HG03520 (cell line): Measurements from ENCODE around the gene KCNJ10.

Source experiments
- ATAC-seq: cut with Tn5 transposase; IDR thresholded peaks from one replicate; pipeline ENCODE4 v1.9.1; 2021; ENCODE audit warnings: mild to moderate bottlenecking, moderate library complexity; ENCODE audit not compliant: unreplicated experiment

Gene KCNJ10

DNA sequence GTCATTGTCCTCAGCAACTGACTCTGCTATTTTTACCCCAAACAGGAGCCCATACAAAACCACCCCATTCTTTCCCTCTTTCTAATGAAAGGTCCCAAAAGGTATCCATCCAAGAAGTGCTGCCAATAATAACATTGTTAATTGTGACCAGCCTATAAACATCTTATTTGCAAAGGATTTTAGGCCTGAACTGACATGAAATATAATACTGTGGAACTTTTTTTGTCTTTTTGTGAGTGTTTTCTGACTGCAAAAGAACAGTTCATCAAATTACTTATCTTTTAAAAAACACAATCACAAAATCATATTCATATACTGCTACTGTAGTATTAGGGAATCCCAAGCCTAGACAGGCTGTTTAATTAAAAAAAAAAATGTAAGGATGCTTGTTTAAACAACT lies 41.5 kb downstream of the KCNJ10 start:
- ATAC-seq, result no peak

GRCh38 chr1:160025314-160025713 lies 44.6 kb downstream of the KCNJ10 start:
- ATAC-seq, result no peak

DNA sequence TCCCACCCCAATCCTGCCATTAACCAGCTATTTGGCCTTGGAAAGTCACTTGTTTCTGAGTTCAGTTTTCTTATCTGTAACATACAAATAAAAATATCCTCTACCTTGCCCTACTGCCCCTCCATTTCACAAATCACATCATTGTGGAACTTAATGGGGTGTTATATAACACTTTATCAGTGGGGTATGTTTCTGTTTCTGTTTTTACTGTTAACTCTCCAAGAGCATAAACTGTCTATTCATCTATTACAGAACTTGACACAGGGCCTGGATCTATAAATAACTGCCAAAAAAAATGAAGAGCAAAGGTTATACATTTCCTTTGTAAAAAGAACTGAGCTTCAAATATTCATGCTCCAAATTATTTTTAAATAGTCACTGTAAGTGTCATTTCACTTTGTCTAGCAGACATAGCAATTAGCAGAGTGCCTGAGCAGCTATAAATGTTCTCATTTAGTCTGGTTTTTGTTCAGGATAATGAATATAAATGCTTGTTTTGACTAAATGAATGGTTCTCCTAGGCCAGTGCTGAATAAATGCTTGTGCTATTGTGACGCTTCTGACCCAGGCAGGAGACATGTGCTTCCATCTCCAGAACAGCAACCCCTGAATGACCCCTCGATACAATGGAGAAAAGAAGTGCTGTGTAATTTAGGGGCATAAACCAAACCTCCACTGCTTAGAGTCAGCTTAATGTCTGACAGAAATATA lies 45.6 kb downstream of the KCNJ10 start:
- ATAC-seq, result no peak

GRCh38 chr1:160022330-160023310 lies 47.3 kb downstream of the KCNJ10 start:
- no peak for ATAC-seq

GRCh38 chr1:160021376-160022074 lies 48.4 kb downstream of the KCNJ10 start:
- ATAC-seq, result no peak

GRCh38 chr1:160020196-160020595 lies 49.8 kb downstream of the KCNJ10 start:
- ATAC-seq, result no peak

DNA sequence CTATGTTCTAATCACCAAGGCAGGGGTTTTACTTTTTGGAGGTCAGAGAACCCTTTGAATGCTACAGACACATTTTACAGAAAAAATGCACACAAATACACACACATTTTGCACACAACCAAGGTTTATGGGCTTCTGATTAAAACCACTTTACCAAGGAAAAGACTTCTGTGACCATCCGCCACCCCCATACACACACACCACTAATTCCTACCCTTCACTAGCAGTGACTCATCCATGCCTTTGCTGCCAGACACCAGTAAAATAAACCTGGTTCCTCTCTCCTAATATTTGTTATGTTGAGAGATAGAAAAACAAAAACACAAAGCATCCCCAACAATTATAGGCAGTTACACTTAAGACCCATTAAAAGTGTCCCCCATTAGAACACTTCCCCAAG lies 51.1 kb downstream of the KCNJ10 start:
- ATAC-seq, result no peak

GRCh38 chr1:160018347-160018746 lies 51.6 kb downstream of the KCNJ10 start:
- no peak for ATAC-seq

- no peak for ATAC-seq
Measured at GRCh38 chr1:160017592-160017991, 52.4 kb downstream of the KCNJ10 start.

DNA sequence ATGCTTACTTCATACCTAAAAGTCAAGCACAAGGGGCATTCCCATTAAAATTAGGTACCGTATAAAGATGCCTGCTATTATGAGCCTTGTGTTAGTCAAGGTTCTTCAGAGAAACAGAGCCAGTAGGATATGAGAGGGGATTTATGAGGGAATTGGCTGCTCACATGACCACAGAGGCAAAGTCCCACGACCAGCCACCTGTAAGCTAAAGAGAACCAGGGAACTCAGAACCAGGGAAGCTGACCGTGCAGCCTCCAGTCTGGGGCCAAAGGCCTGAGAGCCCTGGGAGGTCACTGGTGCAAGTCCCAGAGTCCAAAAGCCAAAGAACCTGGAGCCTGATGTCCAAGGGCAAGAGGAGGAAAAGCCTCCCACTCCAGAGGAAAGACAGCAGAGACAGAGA lies 58.2 kb downstream of the KCNJ10 start:
- ATAC-seq, result no peak

- ATAC-seq, result no peak
Measured at GRCh38 chr1:160009801-160010200, 60.2 kb downstream of the KCNJ10 start.

- ATAC-seq, result no peak
Measured at GRCh38 chr1:160009081-160009480, 60.9 kb downstream of the KCNJ10 start.

DNA sequence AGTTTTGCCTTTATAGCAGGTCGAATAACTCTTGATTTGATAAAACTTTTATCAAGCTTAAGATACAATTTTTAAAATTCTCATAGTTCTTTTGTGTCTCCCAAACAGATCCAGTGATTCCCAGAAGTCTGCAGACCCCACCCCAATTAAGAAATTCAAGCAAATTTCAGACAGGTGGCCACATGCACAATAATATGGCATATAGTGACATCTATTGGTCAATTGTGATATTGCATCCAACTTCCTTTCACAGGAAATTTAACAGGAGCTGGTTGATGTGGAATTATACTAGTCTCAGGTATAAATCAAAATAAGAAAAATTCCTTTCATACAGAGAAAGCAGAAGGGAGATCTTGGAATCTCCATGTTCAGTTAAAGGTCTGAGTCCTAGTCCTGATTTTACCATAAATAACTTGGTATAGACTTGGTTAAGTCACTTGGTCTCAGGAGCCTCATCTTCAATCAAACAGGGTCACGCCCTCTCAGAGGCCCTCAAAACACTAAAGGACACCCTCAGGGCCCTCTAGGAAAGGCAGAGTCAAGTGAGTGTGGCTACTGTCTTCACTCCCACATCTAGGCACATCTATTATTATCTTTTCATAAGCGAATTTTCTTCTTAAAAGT lies 62.3 kb downstream of the KCNJ10 start:
- ATAC-seq, result no peak

GRCh38 chr1:160006312-160006940 lies 63.5 kb downstream of the KCNJ10 start:
- ATAC-seq, result peak; percentile 64

GRCh38 chr1:160005070-160005469 lies 64.9 kb downstream of the KCNJ10 start:
- no peak for ATAC-seq

GRCh38 chr1:160004425-160004824 lies 65.5 kb downstream of the KCNJ10 start:
- no peak for ATAC-seq

GRCh38 chr1:160004001-160004400 lies 66.0 kb downstream of the KCNJ10 start:
- ATAC-seq, result no peak

- ATAC-seq, result no peak
Measured at GRCh38 chr1:160001440-160001839, 68.5 kb downstream of the KCNJ10 start.

DNA sequence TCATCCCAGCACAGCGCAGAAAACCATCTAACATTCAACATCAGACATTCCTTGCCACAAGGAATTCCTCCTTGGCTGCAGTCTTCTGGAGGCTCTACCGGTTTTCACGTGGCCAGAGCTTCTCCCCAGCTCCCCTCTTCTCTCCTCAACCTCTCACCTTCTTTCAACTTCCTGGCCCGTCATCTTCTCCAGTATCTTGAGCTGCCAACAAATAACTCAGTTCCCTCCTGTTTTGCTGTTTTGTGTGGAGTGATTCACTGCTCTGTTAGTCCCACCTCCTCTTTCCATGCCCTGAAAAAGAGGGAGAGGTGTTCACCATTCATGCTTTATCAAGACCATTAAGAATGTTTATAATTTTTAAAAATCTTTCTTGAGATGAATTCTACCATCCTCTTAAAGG lies 70.8 kb downstream of the KCNJ10 start:
- no peak for ATAC-seq

- no peak for ATAC-seq
Measured at GRCh38 chr1:159996653-159997052, 73.3 kb downstream of the KCNJ10 start.
